ENCODE results near the gene EDEM2.

EDEM2 gene

GRCh38 chr20:35104685-35105295, 42.3 kb downstream of the EDEM2 start:
- TF ChIP-seq CTCF (conservative IDR thresholded peaks at IDR 0.05) (no peak), ZFX (IDR thresholded peaks at IDR 0.05) (no peak)
- no peak overlapping the region for H3K27ac ChIP-seq

- no peak overlapping the region for H3K27ac ChIP-seq
- TF ChIP-seq ZFX (IDR thresholded peaks at IDR 0.05) (no peak), CTCF (conservative IDR thresholded peaks at IDR 0.05) (no peak)
Measured at GRCh38 chr20:35101620-35102019, 45.5 kb downstream of the EDEM2 start.

- H3K27ac ChIP-seq: peak overlapping the region; percentile 82
- TF ChIP-seq ZFX (IDR thresholded peaks at IDR 0.05) (no peak), CTCF (conservative IDR thresholded peaks at IDR 0.05) (no peak)
Measured at GRCh38 chr20:35093267-35093884, 53.8 kb downstream of the EDEM2 start.

GRCh38 chr20:35092524-35093266, 54.4 kb downstream of the EDEM2 start, which contains the start of gene TRPC4AP:
TRPC4AP (minus strand) TSS chr20:35092807; CDS start chr20:35092781, 26 bp downstream.
- TF ChIP-seq CTCF (conservative IDR thresholded peaks at IDR 0.05) (peak; percentile 99), ZFX (IDR thresholded peaks at IDR 0.05) (peak; percentile 93)
- H3K27ac ChIP-seq: peak within 1 kb of the TSS; percentile 82

GRCh38 chr20:35091816-35092523, 55.2 kb downstream of the EDEM2 start:
- TF ChIP-seq ZFX (IDR thresholded peaks at IDR 0.05) (no peak), CTCF (conservative IDR thresholded peaks at IDR 0.05) (no peak)
- peak overlapping the region; percentile 82 for H3K27ac ChIP-seq

- TF ChIP-seq ZFX (IDR thresholded peaks at IDR 0.05): no peak
- TF ChIP-seq CTCF (conservative IDR thresholded peaks at IDR 0.05): no peak
- H3K27ac ChIP-seq: no peak overlapping the region
Measured at GRCh38 chr20:35088231-35089145, 58.6 kb downstream of the EDEM2 start.
